H9 (cell line): ENCODE measurements around the gene ATP13A3. TPM values are rescaled to one million over a fixed set of nuclear protein-coding genes. Genes with fewer than 3 reads are reported as not detected.

Experiments
- DNase-seq: peaks from one replicate; pipeline ENCODE4 v3.0.0-alpha.2; 2017
- H2AFZ ChIP-seq: one replicate; pipeline ENCODE4 v1.6.1; 2013; ENCODE audit warnings: mild to moderate bottlenecking, low read length, control low read depth, moderate library complexity
- H2AK5ac ChIP-seq: 2 replicates; pipeline ENCODE4 v1.6.1; 2013; ENCODE audit warnings: low read length, control low read depth, mixed read lengths; ENCODE audit not compliant: insufficient read length
- H2BK120ac ChIP-seq: one replicate; pipeline ENCODE4 v1.6.1; 2013; ENCODE audit warnings: low read depth, mild to moderate bottlenecking, low read length, control low read depth, inconsistent platforms; ENCODE audit not compliant: poor library complexity, severe bottlenecking
- H2BK12ac ChIP-seq: 2 replicates; pipeline ENCODE4 v1.6.1; 2013; ENCODE audit warnings: low read length, control low read depth, mixed read lengths, low read depth; ENCODE audit not compliant: insufficient read length
- H2BK15ac ChIP-seq: 2 replicates; pipeline ENCODE4 v1.6.1; 2013; ENCODE audit warnings: low read depth, low read length, control low read depth
- H2BK20ac ChIP-seq: one replicate; pipeline ENCODE4 v1.6.1; 2013; ENCODE audit warnings: low read depth, mild to moderate bottlenecking, low read length, control low read depth, inconsistent platforms; ENCODE audit not compliant: poor library complexity, severe bottlenecking
- H2BK5ac ChIP-seq: 2 replicates; pipeline ENCODE4 v1.6.1; 2013; ENCODE audit warnings: low read length, control low read depth, mixed read lengths; ENCODE audit not compliant: insufficient read length
- H3K14ac ChIP-seq: 2 replicates; pipeline ENCODE4 v1.6.1; 2013; ENCODE audit warnings: low read length, control low read depth; ENCODE audit not compliant: insufficient read depth
- H3K18ac ChIP-seq: 2 replicates; pipeline ENCODE4 v1.6.1; 2013; ENCODE audit warnings: low read depth, mild to moderate bottlenecking, mixed read lengths, low read length, control low read depth; ENCODE audit not compliant: insufficient read length
- H3K23ac ChIP-seq: 2 replicates; pipeline ENCODE4 v1.6.1; 2013; ENCODE audit warnings: low read length, control low read depth, mixed read lengths, low read depth; ENCODE audit not compliant: insufficient read length
- H3K23me2 ChIP-seq: 2 replicates; pipeline ENCODE4 v1.6.1; 2013; ENCODE audit warnings: low read depth, mild to moderate bottlenecking, mixed read lengths, low read length, control low read depth; ENCODE audit not compliant: insufficient read length, poor library complexity, severe bottlenecking
- H3K27ac ChIP-seq: 2 replicates; pipeline ENCODE4 v1.5.1; 2013; ENCODE audit warnings: low read length, control low read depth, mixed read lengths, low read depth; ENCODE audit not compliant: insufficient read length
- H3K27me3 ChIP-seq: 2 replicates; pipeline ENCODE4 v1.6.1; 2013; ENCODE audit warnings: low read length, control low read depth, inconsistent platforms; ENCODE audit not compliant: insufficient read depth
- H3K4ac ChIP-seq: 2 replicates; pipeline ENCODE4 v1.6.1; 2013; ENCODE audit warnings: low read depth, mild to moderate bottlenecking, control low read depth, inconsistent platforms, low read length, moderate library complexity
- H3K4me1 ChIP-seq: 2 replicates; pipeline ENCODE4 v1.6.1; 2013; ENCODE audit warnings: low read length, control low read depth, inconsistent platforms; ENCODE audit not compliant: insufficient read depth
- H3K4me2 ChIP-seq: 2 replicates; pipeline ENCODE4 v1.6.1; 2013; ENCODE audit warnings: low read length, control low read depth, mixed read lengths; ENCODE audit not compliant: insufficient read length, insufficient read depth
- H3K56ac ChIP-seq: 2 replicates; pipeline ENCODE4 v1.6.1; 2013; ENCODE audit warnings: low read depth, mild to moderate bottlenecking, mixed read lengths, low read length, control low read depth; ENCODE audit not compliant: insufficient read length
- H3K79me1 ChIP-seq: 2 replicates; pipeline ENCODE4 v1.6.1; 2013; ENCODE audit warnings: low read depth, mild to moderate bottlenecking, moderate library complexity, low read length, control low read depth, inconsistent platforms; ENCODE audit not compliant: insufficient read depth, poor library complexity, severe bottlenecking
- H3K79me2 ChIP-seq: 2 replicates; pipeline ENCODE4 v1.6.1; 2013; ENCODE audit warnings: low read length, control low read depth, inconsistent platforms; ENCODE audit not compliant: insufficient read depth
- H3K9ac ChIP-seq: 2 replicates; pipeline ENCODE4 v1.6.1; 2013; ENCODE audit warnings: low read length, control low read depth, mixed read lengths; ENCODE audit not compliant: insufficient read length; ENCODE audit errors: extremely low read depth
- H3K9me3 ChIP-seq: one replicate; pipeline ENCODE4 v1.6.1; 2013; ENCODE audit warnings: low read depth, low read length, inconsistent platforms; ENCODE audit not compliant: control insufficient read depth
- H3T11ph ChIP-seq: one replicate; pipeline ENCODE4 v1.6.1; 2013; ENCODE audit warnings: mild to moderate bottlenecking, low read length, control low read depth, inconsistent platforms
- H4K20me1 ChIP-seq: one replicate; pipeline ENCODE4 v1.6.1; 2013; ENCODE audit not compliant: control insufficient read depth, insufficient read length, insufficient read depth
- H4K5ac ChIP-seq: 2 replicates; pipeline ENCODE4 v1.6.1; 2013; ENCODE audit warnings: low read depth, mild to moderate bottlenecking, mixed read lengths, low read length, control low read depth; ENCODE audit not compliant: insufficient read length
- H4K8ac ChIP-seq: replicated peaks from 2 replicates; pipeline ENCODE4 v1.6.1; 2013; ENCODE audit warnings: low read length, control low read depth, mixed read lengths, low read depth; ENCODE audit not compliant: insufficient read length
- H4K91ac ChIP-seq: 2 replicates; pipeline ENCODE4 v1.6.1; 2013; ENCODE audit warnings: low read depth, mild to moderate bottlenecking, moderate library complexity, mixed read lengths, low read length, control low read depth; ENCODE audit not compliant: insufficient read length
- H3K27ac Mint-ChIP-seq, 3 experiments: 2 replicates in 2 of 3; 3 replicates in 1 of 3; pipeline ENCODE4 v1.8.0; 2020 to 2021; ENCODE audit warnings: mixed read lengths in 3 of 3, mild to moderate bottlenecking in 1 of 3, moderate library complexity in 1 of 3
- H3K27me3 Mint-ChIP-seq: 2 replicates; pipeline ENCODE4 v1.8.0; 2021; ENCODE audit warnings: low read depth, mild to moderate bottlenecking, moderate library complexity, mixed read lengths
- H3K36me3 Mint-ChIP-seq, 3 experiments: 2 replicates in 2 of 3; 3 replicates in 1 of 3; pipeline ENCODE4 v1.8.0; 2020 to 2021; ENCODE audit warnings: low read depth in 3 of 3, mixed read lengths in 3 of 3; ENCODE audit not compliant: insufficient read depth in 1 of 3
- H3K4me1 Mint-ChIP-seq, 2 experiments: 2 replicates each; pipeline ENCODE4 v1.8.0; 2020; ENCODE audit warnings: mixed read lengths in 2 of 2
- H3K4me3 Mint-ChIP-seq, 2 experiments: 2 replicates in 1 of 2; 3 replicates in 1 of 2; pipeline ENCODE4 v1.8.0; 2020 to 2021; ENCODE audit warnings: mild to moderate bottlenecking in 2 of 2, mixed read lengths in 2 of 2, moderate library complexity in 1 of 2
- H3K9me3 Mint-ChIP-seq, 2 experiments: 2 replicates in 1 of 2; 3 replicates in 1 of 2; pipeline ENCODE4 v1.8.0; 2020; ENCODE audit warnings: mild to moderate bottlenecking in 2 of 2, mixed read lengths in 2 of 2, moderate library complexity in 1 of 2
- CTCF ChIP-seq: fragments of 200-600 bp; sonication (generic); conservative IDR thresholded peaks from 3 replicates; pipeline ENCODE4 v1.8.0; 2021; ENCODE audit warnings: antibody characterized with exemption, mild to moderate bottlenecking
- WGBS: extraction: QIAGEN DNeasy Blood & Tissue Kit; methylation state at CpG from one replicate; pipeline ENCODE4 v1.1.7; 2013; ENCODE audit warnings: missing lambda C conversion rate, low lambda C conversion rate, mixed read lengths; ENCODE audit not compliant: insufficient read length; ENCODE audit errors: extremely low coverage; 5-methylcytosine and 5-hydroxymethylcytosine counted together
- total RNA-seq: library from RNA; stranded (reverse); gene quantifications from 2 replicates; pipeline ENCODE4 v1.2.1, GENCODE V29; 2021

ATP13A3 gene
- total RNA-seq, 1 experiment from 2014 or later, result 78.5 TPM

- no peak overlapping the region for H4K8ac ChIP-seq
- no peak overlapping the region for H2BK15ac ChIP-seq
- no peak overlapping the region for H2AFZ ChIP-seq
- no peak overlapping the region for H3K4ac ChIP-seq
- H2BK12ac ChIP-seq, result no peak overlapping the region
- H2AK5ac ChIP-seq, result no peak overlapping the region
- no peak overlapping the region for H3K4me2 ChIP-seq
- no peak overlapping the region for H2BK20ac ChIP-seq
- no peak overlapping the region for H3K56ac ChIP-seq
- no peak overlapping the region for H3K18ac ChIP-seq
- no CpG with 5 or more reads among the region's 2 CpGs for WGBS
- no peak for DNase-seq
- H3K14ac ChIP-seq, result no peak overlapping the region; the same call in 1 of the 2 replicates
- H3K23ac ChIP-seq, result no peak overlapping the region
- H3K4me1 Mint-ChIP-seq, result peaks cover 7% of the 10 kb centered on the region in 2 experiments
- no peaks in the 10 kb centered on the region for H3K9me3 ChIP-seq
- H3K9ac ChIP-seq, result no peak overlapping the region
- H3K27me3 ChIP-seq, result no peaks in the 10 kb centered on the region
- H3K79me1 ChIP-seq, result no peaks in the 10 kb centered on the region
- H3K27ac ChIP-seq, result no peak overlapping the region
- no peak for TF ChIP-seq CTCF
- no peak overlapping the region for H2BK120ac ChIP-seq
- H4K91ac ChIP-seq, result no peak overlapping the region
- H2BK5ac ChIP-seq, result no peak overlapping the region
- no peaks in the 10 kb centered on the region for H3K79me2 ChIP-seq
- H4K5ac ChIP-seq, result no peak overlapping the region
- H3K36me3 Mint-ChIP-seq, result no peaks in the 10 kb centered on the region
- H4K20me1 ChIP-seq, result no peaks in the 10 kb centered on the region
- peaks cover 3% of the 10 kb centered on the region; the same call in 1 of the 2 replicates for H3K4me1 ChIP-seq
- no peaks in the 10 kb centered on the region for H3K9me3 Mint-ChIP-seq
- H3K23me2 ChIP-seq, result no peaks in the 10 kb centered on the region
- no peaks in the 10 kb centered on the region for H3K27me3 Mint-ChIP-seq
- no peak overlapping the region for H3K27ac Mint-ChIP-seq
- no peak overlapping the region for H3T11ph ChIP-seq
- no peak overlapping the region for H3K4me3 Mint-ChIP-seq
Observed at GRCh38 chr3:194503081-194503531, 16.3 kb upstream of the ATP13A3 start.
